A549 (cell line): ENCODE measurements around the gene HAO1. TPM values are rescaled to one million over a fixed set of nuclear protein-coding genes. Genes with fewer than 3 reads are reported as not detected.

Source experiments
- ATAC-seq, 2 experiments: fragments of 200-7000 bp in 1 of 2; fragments of >200 bp in 1 of 2; cut with Nextera tagmentation in 1 of 2; cut with Tn5 transposase in 1 of 2; 3 replicates each; pipeline versions ENCODE4 v1.8.0 to v1.9.1; 2018 to 2020; ENCODE audit warnings: mild to moderate bottlenecking in 1 of 2, moderate library complexity in 1 of 2
- CTCF ChIA-PET: fragments of 300-600 bp; sonication (Branson Sonifier 250); formaldehyde crosslinking; extraction: SDS; loops from one replicate; lab custom pipeline; 2021; ENCODE audit warnings: antibody characterized with exemption, inconsistent platforms; lab: Yijun Ruan, JAX
- POLR2A ChIA-PET: fragments of 350-600 bp; formaldehyde crosslinking; extraction: SDS; loops from one replicate; lab custom pipeline; 2021; ENCODE audit warnings: antibody characterized with exemption, inconsistent platforms; lab: Yijun Ruan, JAX
- DNase-seq, 2 experiments: peaks; one replicate each; pipeline versions ENCODE4 v3.0.0 to v3.0.0-alpha.2; 2011 to 2016; ENCODE audit warnings: low read depth in 1 of 2, low spot score in 1 of 2
- FAIRE-seq: peaks from 2 replicates; lab custom pipeline; 2011; peaks lifted over from hg19 to GRCh38; lab: Jason Lieb, UNC
- H3K27ac ChIP-seq, 2 experiments: fragments of >200 bp; sonication (Bioruptor Twin); formaldehyde crosslinking; 3 replicates each; pipeline ENCODE4 v1.5.1; 2016 to 2017
- H3K4me1 ChIP-seq: fragments of >200 bp; sonication (Bioruptor Twin); formaldehyde crosslinking; 3 replicates; pipeline ENCODE4 v1.6.1; 2016
- H3K4me2 ChIP-seq: fragments of >200 bp; sonication (Bioruptor Twin); formaldehyde crosslinking; 3 replicates; pipeline ENCODE4 v1.6.1; 2016
- H3K4me3 ChIP-seq: fragments of >200 bp; sonication (Bioruptor Twin); formaldehyde crosslinking; 3 replicates; pipeline ENCODE4 v1.5.1; 2016
- H3K9me3 ChIP-seq: fragments of >200 bp; sonication (Bioruptor Twin); formaldehyde crosslinking; 3 replicates; pipeline ENCODE4 v1.6.1; 2016
- ATOH8 ChIP-seq: fragments of 250-450 bp; sonication (Bioruptor Pico); IDR thresholded peaks from 2 replicates; pipeline ENCODE4 v1.5.0; 2020; ENCODE audit warnings: low read depth, mild to moderate bottlenecking, moderate library complexity
- BHLHE40 ChIP-seq: IDR thresholded peaks from 2 replicates; pipeline ENCODE4 v1.6.1; 2012; ENCODE audit warnings: low read depth, low read length, inconsistent platforms
- CBX2 ChIP-seq: fragments of 200-600 bp; sonication (generic); IDR thresholded peaks from 2 replicates; pipeline ENCODE4 v1.6.1; 2016; ENCODE audit warnings: low read depth, mild to moderate bottlenecking, borderline replicate concordance
- CEBPB ChIP-seq, 2 experiments: fragments of >200 bp in 1 of 2; sonication (Bioruptor Twin) in 1 of 2; formaldehyde crosslinking in 1 of 2; IDR thresholded peaks; 2 replicates each; pipeline ENCODE4 v1.6.1; 2012 to 2016
- CHD2 ChIP-seq: fragments of 150-350 bp; IDR thresholded peaks from 2 replicates; pipeline ENCODE4 v1.6.1; 2014; ENCODE audit warnings: low read length; ENCODE audit not compliant: partially characterized antibody
- CHD4 ChIP-seq: fragments of 200-600 bp; sonication (generic); IDR thresholded peaks from 2 replicates; pipeline ENCODE4 v1.6.1; 2016; ENCODE audit warnings: antibody characterized with exemption, mild to moderate bottlenecking, borderline replicate concordance
- E2F6 ChIP-seq: IDR thresholded peaks from 2 replicates; pipeline ENCODE4 v1.6.1; 2012; ENCODE audit warnings: low read depth, borderline replicate concordance
- ELK1 ChIP-seq: fragments of 150-350 bp; IDR thresholded peaks from 2 replicates; pipeline ENCODE4 v1.6.1; 2014; ENCODE audit warnings: low read depth, mild to moderate bottlenecking, low read length
- EP300 ChIP-seq, 2 experiments: fragments of >200 bp; sonication (Bioruptor Twin); formaldehyde crosslinking; IDR thresholded peaks; 2 replicates in 1 of 2; 3 replicates in 1 of 2; pipeline ENCODE4 v1.6.1; 2016 to 2017
- FOSL2 ChIP-seq, 2 experiments: fragments of 450-650 bp in 1 of 2; fragments of >200 bp in 1 of 2; sonication (Bioruptor Twin) in 1 of 2; formaldehyde crosslinking; IDR thresholded peaks; 2 replicates each; pipeline versions ENCODE4 v1.5.0 to v1.6.1; 2016 to 2020; ENCODE audit warnings: mild to moderate bottlenecking in 1 of 2, moderate library complexity in 1 of 2
- FOXS1 ChIP-seq: fragments of 250-450 bp; sonication (Bioruptor Pico); IDR thresholded peaks from 2 replicates; pipeline ENCODE4 v1.5.0; 2020; ENCODE audit warnings: mild to moderate bottlenecking, moderate library complexity
- GATA3 ChIP-seq: IDR thresholded peaks from 2 replicates; pipeline ENCODE4 v1.6.1; 2012; ENCODE audit warnings: borderline replicate concordance
- JUNB ChIP-seq: fragments of >200 bp; sonication (Bioruptor Twin); formaldehyde crosslinking; IDR thresholded peaks from 2 replicates; pipeline ENCODE4 v1.6.1; 2016
- KDM5A ChIP-seq: fragments of 200-600 bp; sonication (generic); IDR thresholded peaks from 2 replicates; pipeline ENCODE4 v1.6.1; 2016; ENCODE audit warnings: antibody characterized with exemption, mild to moderate bottlenecking
- MYC ChIP-seq: IDR thresholded peaks from 2 replicates; pipeline ENCODE4 v1.6.1; 2012; ENCODE audit warnings: mild to moderate bottlenecking, inconsistent platforms, low read length, improper control_type of control experiment, borderline replicate concordance
- NFE2L2 ChIP-seq: fragments of 150-350 bp; conservative IDR thresholded peaks from 2 replicates; pipeline ENCODE4 v1.6.1; 2014; ENCODE audit warnings: low read length
- PHF8 ChIP-seq: fragments of 200-600 bp; sonication (generic); IDR thresholded peaks from 2 replicates; pipeline ENCODE4 v1.6.1; 2016; ENCODE audit warnings: low read depth, mild to moderate bottlenecking, antibody characterized with exemption, moderate library complexity, borderline replicate concordance
- POLR2A ChIP-seq: IDR thresholded peaks from 2 replicates; pipeline ENCODE4 v1.6.1; 2012; ENCODE audit warnings: mild to moderate bottlenecking, low read length
- RAD21 ChIP-seq, 2 experiments: fragments of >200 bp in 1 of 2; sonication (Bioruptor Twin) in 1 of 2; formaldehyde crosslinking in 1 of 2; IDR thresholded peaks in 1 of 2; conservative IDR thresholded peaks in 1 of 2; 2 replicates in 1 of 2; 3 replicates in 1 of 2; pipeline ENCODE4 v1.6.1; 2012 to 2018; ENCODE audit warnings: inconsistent platforms in 1 of 2
- REST ChIP-seq: fragments of 200-600 bp; sonication (generic); IDR thresholded peaks from 2 replicates; pipeline ENCODE4 v1.6.1; 2016; ENCODE audit warnings: antibody characterized with exemption, mild to moderate bottlenecking, moderate library complexity
- RNF2 ChIP-seq: fragments of 200-600 bp; sonication (generic); IDR thresholded peaks from 2 replicates; pipeline ENCODE4 v1.6.1; 2016; ENCODE audit warnings: low read depth, mild to moderate bottlenecking, antibody characterized with exemption, moderate library complexity, borderline replicate concordance
- SMC3 ChIP-seq: fragments of >200 bp; sonication (Bioruptor Twin); formaldehyde crosslinking; IDR thresholded peaks from 3 replicates; pipeline ENCODE4 v1.6.1; 2018; ENCODE audit warnings: inconsistent platforms
- TP53 ChIP-seq: fragments of 250-450 bp; sonication (Bioruptor Pico); IDR thresholded peaks from 2 replicates; pipeline ENCODE4 v1.5.0; 2021; ENCODE audit warnings: mild to moderate bottlenecking, moderate library complexity
- USF2 ChIP-seq: fragments of 450-650 bp; IDR thresholded peaks from 2 replicates; pipeline ENCODE4 v1.6.1; 2014; ENCODE audit warnings: antibody characterized with exemption
- ZC3H11A ChIP-seq: fragments of 450-650 bp; IDR thresholded peaks from 2 replicates; pipeline ENCODE4 v1.6.1; 2014; ENCODE audit warnings: antibody characterized with exemption, mild to moderate bottlenecking
- ZFP36 ChIP-seq: fragments of 450-650 bp; IDR thresholded peaks from 2 replicates; pipeline ENCODE4 v1.6.1; 2014; ENCODE audit warnings: borderline replicate concordance; ENCODE audit not compliant: partially characterized antibody
- ZSCAN20 ChIP-seq: fragments of 250-450 bp; sonication (Bioruptor Pico); IDR thresholded peaks from 2 replicates; pipeline ENCODE4 v1.8.0; 2022; ENCODE audit warnings: mild to moderate bottlenecking, moderate library complexity
- WGBS: methylation state at CpG from one replicate; pipeline ENCODE4 v1.1.6; 2017; ENCODE audit errors: missing lambda C conversion rate; 5-methylcytosine and 5-hydroxymethylcytosine counted together
- polyA plus RNA-seq, 4 experiments: library from polyadenylated mRNA; depleted of rRNA in 3 of 4; stranded (reverse); fragments of >200 nt; fragmentation: RNase III in 1 of 4; extraction: RNeasy Plus Mini Kit Qiagen cat#74134 plus additional on column Dnase treatment in 1 of 4; gene quantifications; 2 replicates in 3 of 4; 3 replicates in 1 of 4; pipeline ENCODE4 v1.2.3, GENCODE V29; 2011 to 2017

The HAO1 gene
- polyA plus RNA-seq, 2 of the 4 experiments (the other 2 are of a cell fraction), result 0.13 TPM; not detected in 1

- TF ChIP-seq CHD2, result no peak
- no peak for TF ChIP-seq CBX2
- no peak for TF ChIP-seq MYC
- TF ChIP-seq POLR2A, result no peak
- no peak for TF ChIP-seq BHLHE40
- no peak for TF ChIP-seq PHF8
- TF ChIP-seq JUNB, result peak; percentile 89
- no peak for TF ChIP-seq ZC3H11A
- no peak for TF ChIP-seq TP53 (CRISPR knock-in tag)
- peak; percentile 58 to 71; a peak in 2 of 5 replicates for TF ChIP-seq EP300 (IDR thresholded peaks at IDR 0.05)
- no peak for TF ChIP-seq FOXS1 (CRISPR knock-in tag)
- TF ChIP-seq CHD4, result no peak
- peak; percentile 69 to 82 for TF ChIP-seq CEBPB (IDR thresholded peaks at IDR 0.05)
- TF ChIP-seq SMC3, result no peak; the same call in 2 of the 3 replicates
- TF ChIP-seq GATA3, result peak; percentile 61; the same call in 1 of the 2 replicates
- TF ChIP-seq ZFP36, result no peak
- TF ChIP-seq FOSL2 (IDR thresholded peaks at IDR 0.05), result peak; percentile 87
- TF ChIP-seq FOSL2 (CRISPR knock-in tag; IDR thresholded peaks at IDR 0.05), result peak; percentile 83
- no peak for TF ChIP-seq RNF2
- no peak for TF ChIP-seq E2F6
- no peak for TF ChIP-seq NFE2L2
- TF ChIP-seq ZSCAN20 (CRISPR knock-in tag), result no peak
- TF ChIP-seq USF2, result no peak
- no peak for TF ChIP-seq ELK1
- no peak; a peak in 1 of 5 replicates for TF ChIP-seq RAD21 (conservative IDR thresholded peaks at IDR 0.05 in 1 of 2, IDR thresholded peaks at IDR 0.05 in 1 of 2)
- TF ChIP-seq KDM5A, result no peak
These were observed 89.3 kb downstream of the HAO1 start (continued) for GRCh38 chr20:7850775-7851490.

- Histone ChIP-seq H3K4me1 (peaks cover 21% of the 10 kb centered on the region; the same call in 2 of the 3 replicates), H3K4me3 (no peak overlapping the region), H3K9me3 (no peaks in the 10 kb centered on the region), H3K27ac (peak overlapping the region in 1 of 2 experiments; percentile 37; a peak in 2 of 6 replicates), H3K4me2 (peak overlapping the region; percentile 0; the same call in 1 of the 3 replicates)
- DNase-seq, result peak in 1 of 2 experiments; percentile 14
- peak in 1 of 2 experiments; percentile 53; a peak in 2 of 6 replicates for ATAC-seq
- CTCF ChIA-PET, result interaction anchor here (1.4 kb wide), 1 partner anchor 10 kb away, joined by 6 read pairs; no protein-coding TSS in a partner anchor
- TF ChIP-seq JUNB (0 out of 2 replicates have a peak, but pooled peaks have one; percentile 43), REST (no peak), ATOH8 (CRISPR knock-in tag) (no peak), GATA3 (no peak)
- POLR2A ChIA-PET, result no interaction called here
- WGBS, result 29% methylated on average over 2 of the region's 2 CpGs
- peak; percentile 43 for FAIRE-seq
These were observed 90.6 kb downstream of the HAO1 start for GRCh38 chr20:7849675-7850074.
